GM23338 (cell line): ENCODE results near the gene CCDC120. TPM values are rescaled to one million over a fixed set of nuclear protein-coding genes. Genes with fewer than 3 reads are reported as not detected.

Experiments used
- ATAC-seq: fragments of 200-7000 bp; cut with Tn5 transposase; 3 replicates; pipeline ENCODE4 v1.9.1; 2020
- DNase-seq: peaks from one replicate; pipeline ENCODE4 v3.0.0-alpha.2; 2015; ENCODE audit warnings: low spot score
- H2AFZ ChIP-seq: fragments of 200-600 bp; sonication (generic); 2 replicates; pipeline ENCODE4 v1.8.0; 2016; ENCODE audit warnings: antibody characterized with exemption, mild to moderate bottlenecking, moderate library complexity
- H3F3A ChIP-seq: fragments of 200-600 bp; sonication (generic); replicated peaks from 2 replicates; pipeline ENCODE4 v1.8.0; 2017; ENCODE audit warnings: antibody characterized with exemption, mixed run types, low read depth
- H3K27ac ChIP-seq: fragments of 200-600 bp; sonication (generic); 2 replicates; pipeline ENCODE4 v1.6.1; 2016; ENCODE audit warnings: low read depth
- H3K27me3 ChIP-seq: fragments of 200-600 bp; sonication (generic); 2 replicates; pipeline ENCODE4 v1.8.0; 2016; ENCODE audit warnings: mild to moderate bottlenecking, mixed run types, moderate library complexity; ENCODE audit not compliant: insufficient read depth
- H3K36me3 ChIP-seq: fragments of 200-600 bp; sonication (generic); 2 replicates; pipeline ENCODE4 v1.8.0; 2016; ENCODE audit warnings: mild to moderate bottlenecking; ENCODE audit not compliant: insufficient read depth
- H3K4me1 ChIP-seq: fragments of 200-600 bp; sonication (generic); 2 replicates; pipeline ENCODE4 v1.8.0; 2016; ENCODE audit warnings: mild to moderate bottlenecking, moderate library complexity; ENCODE audit not compliant: insufficient read depth
- H3K4me2 ChIP-seq: fragments of 200-600 bp; sonication (generic); 2 replicates; pipeline ENCODE4 v1.7.1; 2017; ENCODE audit warnings: mixed run types
- H3K4me3 ChIP-seq: fragments of 200-600 bp; sonication (generic); 2 replicates; pipeline ENCODE4 v1.6.1; 2016; ENCODE audit warnings: mixed run types
- H3K79me2 ChIP-seq: fragments of 200-600 bp; sonication (generic); replicated peaks from 2 replicates; pipeline ENCODE4 v1.8.0; 2017; ENCODE audit warnings: mild to moderate bottlenecking; ENCODE audit not compliant: insufficient read depth
- H3K9me2 ChIP-seq: fragments of 200-600 bp; sonication (generic); 2 replicates; pipeline ENCODE4 v1.8.0; 2017; ENCODE audit not compliant: insufficient read depth
- H4K20me1 ChIP-seq: fragments of 200-600 bp; sonication (generic); replicated peaks from 2 replicates; pipeline ENCODE4 v1.8.0; 2017; ENCODE audit warnings: mild to moderate bottlenecking; ENCODE audit not compliant: insufficient read depth
- H3K27ac Mint-ChIP-seq: 2 replicates; pipeline ENCODE4 v1.8.0; 2020; ENCODE audit warnings: inconsistent platforms, mild to moderate bottlenecking, moderate library complexity, mixed read lengths
- H3K27me3 Mint-ChIP-seq: 3 replicates; pipeline ENCODE4 v1.8.0; 2022; ENCODE audit warnings: low read depth, mild to moderate bottlenecking, moderate library complexity, mixed read lengths, inconsistent platforms; ENCODE audit not compliant: insufficient read depth, poor library complexity
- H3K36me3 Mint-ChIP-seq: 3 replicates; pipeline ENCODE4 v1.8.0; 2021; ENCODE audit warnings: low read depth, mild to moderate bottlenecking, inconsistent platforms, moderate library complexity, mixed read lengths
- H3K4me1 Mint-ChIP-seq: 3 replicates; pipeline ENCODE4 v1.8.0; 2020; ENCODE audit warnings: mild to moderate bottlenecking, inconsistent platforms, mixed read lengths
- H3K4me3 Mint-ChIP-seq: 3 replicates; pipeline ENCODE4 v1.8.0; 2021; ENCODE audit warnings: moderate library complexity, mild to moderate bottlenecking, inconsistent platforms, mixed read lengths
- H3K9me3 Mint-ChIP-seq: 3 replicates; pipeline ENCODE4 v1.8.0; 2020; ENCODE audit warnings: moderate library complexity, mild to moderate bottlenecking, inconsistent platforms, mixed read lengths
- CREB1 ChIP-seq: fragments of 250-450 bp; sonication (Bioruptor Pico); IDR thresholded peaks from 2 replicates; pipeline ENCODE4 v1.5.0; 2020; ENCODE audit warnings: low read depth, mild to moderate bottlenecking, moderate library complexity
- ETS1 ChIP-seq: IDR thresholded peaks from 2 replicates; pipeline ENCODE4 v1.6.1; 2016; ENCODE audit warnings: antibody characterized with exemption
- EZH2 ChIP-seq: fragments of 200-600 bp; sonication (generic); IDR thresholded peaks from one replicate; pipeline ENCODE4 v1.8.0; 2017; ENCODE audit warnings: antibody characterized with exemption, mild to moderate bottlenecking, low read depth; ENCODE audit not compliant: unreplicated experiment
- EZH2phosphoT487 ChIP-seq: fragments of 200-600 bp; sonication (generic); IDR thresholded peaks from one replicate; pipeline ENCODE4 v1.8.1; 2018; ENCODE audit warnings: antibody characterized with exemption; ENCODE audit not compliant: unreplicated experiment
- JUNB ChIP-seq: IDR thresholded peaks from one replicate; pipeline ENCODE4 v1.6.1; 2016; ENCODE audit warnings: antibody characterized with exemption; ENCODE audit not compliant: unreplicated experiment
- NANOG ChIP-seq: IDR thresholded peaks from 2 replicates; pipeline ENCODE4 v1.6.1; 2016; ENCODE audit warnings: antibody characterized with exemption, borderline replicate concordance
- POLR2AphosphoS5 ChIP-seq: IDR thresholded peaks from 2 replicates; pipeline ENCODE4 v1.6.1; 2016; ENCODE audit warnings: antibody characterized with exemption, low read depth
- REST ChIP-seq: IDR thresholded peaks from one replicate; pipeline ENCODE4 v1.6.1; 2018; ENCODE audit warnings: antibody characterized with exemption; ENCODE audit not compliant: unreplicated experiment
- STAT1 ChIP-seq: IDR thresholded peaks from one replicate; pipeline ENCODE4 v1.6.1; 2016; ENCODE audit warnings: antibody characterized with exemption; ENCODE audit not compliant: unreplicated experiment
- ZNF114 ChIP-seq: fragments of 250-450 bp; sonication (Bioruptor Pico); IDR thresholded peaks from 2 replicates; pipeline ENCODE4 v1.5.0; 2020; ENCODE audit warnings: mild to moderate bottlenecking, moderate library complexity
- ZNF331 ChIP-seq: fragments of 250-450 bp; sonication (Bioruptor Pico); IDR thresholded peaks from 2 replicates; pipeline ENCODE4 v1.5.0; 2020; ENCODE audit warnings: low read depth, mild to moderate bottlenecking, moderate library complexity
- polyA plus RNA-seq: library from polyadenylated mRNA; unstranded; fragments of >200 nt; fragmentation: Nextera tagmentation; extraction: Ambion mirVana; gene quantifications from 2 replicates; pipeline ENCODE4 v1.2.1, GENCODE V29; 2016
- total RNA-seq: library from RNA; depleted of rRNA; stranded (reverse); fragments of >200 nt; shearing (Covaris generic); gene quantifications from 2 replicates; pipeline ENCODE4 v1.2.3, GENCODE V29; 2014
- TF ChIP-seq, protein P1 (sequence below), 2 experiments: fragments of 200-600 bp in 1 of 2; sonication (generic) in 1 of 2; conservative IDR thresholded peaks; 2 replicates each; pipeline versions ENCODE4 v1.5.1 to v1.6.1; 2016 to 2017; ENCODE audit warnings: antibody characterized with exemption in 2 of 2, low read depth in 2 of 2, mild to moderate bottlenecking in 2 of 2, moderate library complexity in 1 of 2
- TF ChIP-seq, protein P2 (sequence below): fragments of 250-450 bp; sonication (Bioruptor Pico); IDR thresholded peaks from 2 replicates; pipeline ENCODE4 v1.5.0; 2020; ENCODE audit warnings: mild to moderate bottlenecking, moderate library complexity

The CCDC120 gene
- total and polyA plus RNA-seq, 2 experiments from 2014 or later: 3.3 to 9.9 TPM

DNA sequence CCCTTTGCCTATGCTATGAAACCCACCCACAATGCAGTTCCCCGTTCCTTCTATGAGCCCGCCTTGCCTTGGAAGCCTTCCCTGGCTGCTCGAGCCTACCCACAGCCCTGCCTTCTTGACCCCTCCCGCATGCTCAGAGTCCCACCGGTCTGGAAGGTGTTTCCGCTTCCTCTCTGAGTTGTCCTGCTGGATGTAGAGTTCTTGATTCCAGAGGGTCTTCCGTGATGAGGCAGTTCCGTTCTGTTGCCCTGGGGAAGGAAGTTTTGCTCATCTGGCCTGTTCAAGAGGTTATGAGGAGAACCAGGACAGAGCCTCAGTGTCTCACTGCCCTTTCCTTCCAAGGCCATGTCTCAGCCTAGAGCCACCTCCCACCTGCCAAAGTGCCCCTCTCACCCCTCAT is 57.3 kb downstream of the CCDC120 start:
- peaks cover 1% of the 10 kb centered on the region for H3K27me3 Mint-ChIP-seq
- Histone ChIP-seq H3K4me2 (no peak overlapping the region), H2AFZ (no peak overlapping the region), H3F3A (no peaks in the 10 kb centered on the region), H3K36me3 (no peaks in the 10 kb centered on the region), H3K4me1 (no peaks in the 10 kb centered on the region), H3K4me3 (no peak overlapping the region), H3K79me2 (no peaks in the 10 kb centered on the region), H3K27me3 (no peaks in the 10 kb centered on the region), H3K9me2 (no peaks in the 10 kb centered on the region), H3K27ac (no peak overlapping the region), H4K20me1 (no peaks in the 10 kb centered on the region)
- no peak overlapping the region for H3K4me3 Mint-ChIP-seq
- no peaks in the 10 kb centered on the region for H3K4me1 Mint-ChIP-seq
- DNase-seq (no peak), ATAC-seq (no peak)
- peaks cover 37% of the 10 kb centered on the region for H3K36me3 Mint-ChIP-seq
- no peak overlapping the region for H3K27ac Mint-ChIP-seq
- no peaks in the 10 kb centered on the region for H3K9me3 Mint-ChIP-seq
- TF ChIP-seq CREB1: no peak
- TF ChIP-seq ETS1: no peak
- TF ChIP-seq EZH2phosphoT487: no peak
- TF ChIP-seq POLR2AphosphoS5: no peak
- no peak for TF ChIP-seq REST
- TF ChIP-seq, protein P1, sequence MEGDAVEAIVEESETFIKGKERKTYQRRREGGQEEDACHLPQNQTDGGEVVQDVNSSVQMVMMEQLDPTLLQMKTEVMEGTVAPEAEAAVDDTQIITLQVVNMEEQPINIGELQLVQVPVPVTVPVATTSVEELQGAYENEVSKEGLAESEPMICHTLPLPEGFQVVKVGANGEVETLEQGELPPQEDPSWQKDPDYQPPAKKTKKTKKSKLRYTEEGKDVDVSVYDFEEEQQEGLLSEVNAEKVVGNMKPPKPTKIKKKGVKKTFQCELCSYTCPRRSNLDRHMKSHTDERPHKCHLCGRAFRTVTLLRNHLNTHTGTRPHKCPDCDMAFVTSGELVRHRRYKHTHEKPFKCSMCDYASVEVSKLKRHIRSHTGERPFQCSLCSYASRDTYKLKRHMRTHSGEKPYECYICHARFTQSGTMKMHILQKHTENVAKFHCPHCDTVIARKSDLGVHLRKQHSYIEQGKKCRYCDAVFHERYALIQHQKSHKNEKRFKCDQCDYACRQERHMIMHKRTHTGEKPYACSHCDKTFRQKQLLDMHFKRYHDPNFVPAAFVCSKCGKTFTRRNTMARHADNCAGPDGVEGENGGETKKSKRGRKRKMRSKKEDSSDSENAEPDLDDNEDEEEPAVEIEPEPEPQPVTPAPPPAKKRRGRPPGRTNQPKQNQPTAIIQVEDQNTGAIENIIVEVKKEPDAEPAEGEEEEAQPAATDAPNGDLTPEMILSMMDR (conservative IDR thresholded peaks at IDR 0.05; ENCODE audit: low read depth in 2 of 2): no peak
- TF ChIP-seq ZNF331: no peak
- no peak for TF ChIP-seq JUNB
- no peak for TF ChIP-seq NANOG
- no peak for TF ChIP-seq EZH2
- TF ChIP-seq, protein P2, sequence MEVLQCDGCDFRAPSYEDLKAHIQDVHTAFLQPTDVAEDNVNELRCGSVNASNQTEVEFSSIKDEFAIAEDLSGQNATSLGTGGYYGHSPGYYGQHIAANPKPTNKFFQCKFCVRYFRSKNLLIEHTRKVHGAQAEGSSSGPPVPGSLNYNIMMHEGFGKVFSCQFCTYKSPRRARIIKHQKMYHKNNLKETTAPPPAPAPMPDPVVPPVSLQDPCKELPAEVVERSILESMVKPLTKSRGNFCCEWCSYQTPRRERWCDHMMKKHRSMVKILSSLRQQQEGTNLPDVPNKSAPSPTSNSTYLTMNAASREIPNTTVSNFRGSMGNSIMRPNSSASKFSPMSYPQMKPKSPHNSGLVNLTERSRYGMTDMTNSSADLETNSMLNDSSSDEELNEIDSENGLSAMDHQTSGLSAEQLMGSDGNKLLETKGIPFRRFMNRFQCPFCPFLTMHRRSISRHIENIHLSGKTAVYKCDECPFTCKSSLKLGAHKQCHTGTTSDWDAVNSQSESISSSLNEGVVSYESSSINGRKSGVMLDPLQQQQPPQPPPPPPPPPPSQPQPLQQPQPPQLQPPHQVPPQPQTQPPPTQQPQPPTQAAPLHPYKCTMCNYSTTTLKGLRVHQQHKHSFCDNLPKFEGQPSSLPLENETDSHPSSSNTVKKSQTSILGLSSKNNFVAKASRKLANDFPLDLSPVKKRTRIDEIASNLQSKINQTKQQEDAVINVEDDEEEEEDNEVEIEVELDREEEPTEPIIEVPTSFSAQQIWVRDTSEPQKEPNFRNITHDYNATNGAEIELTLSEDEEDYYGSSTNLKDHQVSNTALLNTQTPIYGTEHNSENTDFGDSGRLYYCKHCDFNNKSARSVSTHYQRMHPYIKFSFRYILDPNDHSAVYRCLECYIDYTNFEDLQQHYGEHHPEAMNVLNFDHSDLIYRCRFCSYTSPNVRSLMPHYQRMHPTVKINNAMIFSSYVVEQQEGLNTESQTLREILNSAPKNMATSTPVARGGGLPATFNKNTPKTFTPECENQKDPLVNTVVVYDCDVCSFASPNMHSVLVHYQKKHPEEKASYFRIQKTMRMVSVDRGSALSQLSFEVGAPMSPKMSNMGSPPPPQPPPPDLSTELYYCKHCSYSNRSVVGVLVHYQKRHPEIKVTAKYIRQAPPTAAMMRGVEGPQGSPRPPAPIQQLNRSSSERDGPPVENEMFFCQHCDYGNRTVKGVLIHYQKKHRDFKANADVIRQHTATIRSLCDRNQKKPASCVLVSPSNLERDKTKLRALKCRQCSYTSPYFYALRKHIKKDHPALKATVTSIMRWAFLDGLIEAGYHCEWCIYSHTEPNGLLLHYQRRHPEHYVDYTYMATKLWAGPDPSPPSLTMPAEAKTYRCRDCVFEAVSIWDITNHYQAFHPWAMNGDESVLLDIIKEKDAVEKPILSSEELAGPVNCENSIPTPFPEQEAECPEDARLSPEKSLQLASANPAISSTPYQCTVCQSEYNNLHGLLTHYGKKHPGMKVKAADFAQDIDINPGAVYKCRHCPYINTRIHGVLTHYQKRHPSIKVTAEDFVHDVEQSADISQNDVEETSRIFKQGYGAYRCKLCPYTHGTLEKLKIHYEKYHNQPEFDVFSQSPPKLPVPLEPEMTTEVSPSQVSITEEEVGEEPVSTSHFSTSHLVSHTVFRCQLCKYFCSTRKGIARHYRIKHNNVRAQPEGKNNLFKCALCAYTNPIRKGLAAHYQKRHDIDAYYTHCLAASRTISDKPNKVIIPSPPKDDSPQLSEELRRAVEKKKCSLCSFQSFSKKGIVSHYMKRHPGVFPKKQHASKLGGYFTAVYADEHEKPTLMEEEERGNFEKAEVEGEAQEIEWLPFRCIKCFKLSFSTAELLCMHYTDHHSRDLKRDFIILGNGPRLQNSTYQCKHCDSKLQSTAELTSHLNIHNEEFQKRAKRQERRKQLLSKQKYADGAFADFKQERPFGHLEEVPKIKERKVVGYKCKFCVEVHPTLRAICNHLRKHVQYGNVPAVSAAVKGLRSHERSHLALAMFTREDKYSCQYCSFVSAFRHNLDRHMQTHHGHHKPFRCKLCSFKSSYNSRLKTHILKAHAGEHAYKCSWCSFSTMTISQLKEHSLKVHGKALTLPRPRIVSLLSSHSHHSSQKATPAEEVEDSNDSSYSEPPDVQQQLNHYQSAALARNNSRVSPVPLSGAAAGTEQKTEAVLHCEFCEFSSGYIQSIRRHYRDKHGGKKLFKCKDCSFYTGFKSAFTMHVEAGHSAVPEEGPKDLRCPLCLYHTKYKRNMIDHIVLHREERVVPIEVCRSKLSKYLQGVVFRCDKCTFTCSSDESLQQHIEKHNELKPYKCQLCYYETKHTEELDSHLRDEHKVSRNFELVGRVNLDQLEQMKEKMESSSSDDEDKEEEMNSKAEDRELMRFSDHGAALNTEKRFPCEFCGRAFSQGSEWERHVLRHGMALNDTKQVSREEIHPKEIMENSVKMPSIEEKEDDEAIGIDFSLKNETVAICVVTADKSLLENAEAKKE (CRISPR knock-in tag): no peak
- TF ChIP-seq STAT1: no peak
- no peak for TF ChIP-seq ZNF114
